GM19324 (cell line): ENCODE measurements around the gene HS3ST6.
"Not testable (repeated sequence)": the region's sequence is repeated elsewhere in the genome, so short reads cannot be mapped to it uniquely, and the experiment has no call there.

Experiments used
- ATAC-seq: cut with Tn5 transposase; IDR thresholded peaks from one replicate; pipeline ENCODE4 v1.9.1; 2021; ENCODE audit warnings: mild to moderate bottlenecking, moderate library complexity; ENCODE audit not compliant: unreplicated experiment, low FRiP score

Gene HS3ST6

GRCh38 chr16:1918351-1919326 is at the start of gene HS3ST6:
Gene HS3ST6, minus strand, starts transcription at chr16:1918415. Its CDS starts 92 bp downstream, at chr16:1918323.
- no peak for ATAC-seq

DNA sequence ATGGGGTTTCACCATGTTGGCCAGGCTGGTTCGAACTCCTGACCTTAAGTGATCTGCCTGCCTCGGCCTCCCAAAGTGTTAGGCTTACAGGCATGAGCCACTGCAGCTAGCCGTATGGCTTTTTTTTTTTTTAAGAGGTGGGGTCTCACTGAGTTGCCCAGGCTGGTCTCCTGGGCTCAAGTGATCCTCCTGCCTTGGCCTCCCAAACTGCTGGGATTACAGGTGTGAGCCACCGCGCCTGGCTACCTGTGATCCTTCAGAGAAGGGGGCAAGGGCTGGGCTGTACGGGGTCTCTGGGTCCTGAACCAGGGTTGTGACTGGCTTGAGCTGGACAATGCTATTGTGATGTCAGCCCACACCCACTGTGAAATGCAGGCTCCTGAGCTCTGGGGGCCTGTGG is 48.2 kb upstream of the HS3ST6 start, which contains the start of gene RNF151:
TSS of gene RNF151 (plus strand) at position 397 of the 400 bp plus-strand sequence. CDS start 26 bp downstream, outside the sequence.
- ATAC-seq, result no peak

GRCh38 chr16:1965396-1966001 is 47.3 kb upstream of the HS3ST6 start:
- ATAC-seq, result no peak

DNA sequence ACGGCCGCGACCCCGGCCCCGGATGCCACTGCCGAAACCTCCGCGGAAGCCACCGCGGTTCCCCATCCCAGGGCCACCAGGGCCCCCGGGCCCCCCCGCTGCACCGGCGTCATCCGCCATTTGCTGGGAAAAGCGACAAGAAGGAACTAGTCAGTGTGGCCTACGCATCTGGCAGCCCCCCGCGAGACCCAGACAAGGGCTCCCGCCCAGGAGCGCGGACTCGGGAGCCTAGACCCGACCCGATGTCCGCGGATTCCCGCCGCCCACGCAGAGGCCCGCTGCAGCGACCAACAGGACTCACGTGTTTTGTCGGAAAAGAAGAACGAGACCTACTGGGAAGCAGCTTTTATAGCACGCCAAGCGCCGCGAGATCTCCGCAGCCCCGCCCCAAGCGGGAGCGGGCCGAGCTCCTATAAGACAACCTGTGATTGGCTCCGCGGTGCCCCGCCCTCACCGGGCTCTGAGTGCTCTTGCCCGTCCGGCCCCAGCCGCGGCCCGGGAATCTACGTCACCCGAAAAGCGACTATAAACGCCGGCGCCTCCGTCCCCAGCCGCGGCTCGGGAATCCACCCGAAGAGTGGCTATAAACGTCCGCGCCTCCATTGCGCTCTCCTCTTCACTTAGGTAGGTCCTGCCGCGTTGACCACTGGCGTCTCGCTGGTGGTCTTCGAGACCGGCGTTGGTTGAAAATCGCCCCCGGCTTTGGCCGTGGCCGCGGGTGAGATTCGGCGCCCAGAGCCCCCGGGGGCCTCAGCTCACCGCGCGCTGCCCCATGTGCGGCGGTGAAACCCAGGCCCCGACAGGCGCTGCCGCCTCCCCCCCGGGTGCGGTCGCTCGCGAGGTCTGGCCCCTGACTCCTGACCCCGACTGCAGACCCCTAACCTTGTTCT is 46.5 kb upstream of the HS3ST6 start, which contains the start of gene RPS2:
TSS of gene RPS2 (minus strand) at position 321 of the 890 bp plus-strand sequence. CDS start at position 120, 201 bp downstream.
- ATAC-seq, result peak; percentile 88

DNA sequence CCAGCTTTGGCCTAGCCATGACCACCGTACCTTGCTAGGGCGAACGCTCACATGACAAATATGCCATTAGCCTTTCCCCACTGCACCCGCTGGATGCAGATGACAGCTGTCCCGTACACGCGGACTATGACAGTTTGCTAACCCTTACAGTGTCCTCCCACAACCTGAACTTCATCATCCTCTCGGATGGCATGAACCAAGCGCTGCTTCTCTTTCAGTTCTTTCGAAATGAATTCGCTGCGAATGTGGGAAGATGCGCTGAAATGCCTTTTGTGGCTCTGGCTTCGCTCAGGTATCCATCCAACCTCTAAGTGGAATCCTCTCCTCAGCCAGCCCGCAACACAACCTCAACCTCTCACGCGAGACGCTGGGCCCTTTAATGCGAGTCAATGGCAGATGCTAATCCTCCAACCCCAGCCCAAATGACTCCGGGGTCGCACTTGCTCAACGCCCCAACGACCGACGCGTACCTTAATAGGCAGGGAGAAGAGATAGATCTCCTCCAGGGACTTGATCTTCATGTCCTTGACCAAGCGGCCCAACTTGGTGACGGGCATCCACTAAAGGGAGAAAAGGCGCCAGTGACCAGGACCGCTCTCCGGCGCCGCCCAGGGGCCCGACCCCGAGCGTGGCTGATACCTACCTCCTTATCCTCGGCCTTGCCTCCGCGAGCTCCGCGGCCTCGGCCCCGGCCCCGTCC is 45.7 kb upstream of the HS3ST6 start:
- ATAC-seq, result peak; percentile 7

- ATAC-seq, result not testable (repeated sequence)
These were observed 44.2 kb upstream of the HS3ST6 start for GRCh38 chr16:1962161-1963153.

DNA sequence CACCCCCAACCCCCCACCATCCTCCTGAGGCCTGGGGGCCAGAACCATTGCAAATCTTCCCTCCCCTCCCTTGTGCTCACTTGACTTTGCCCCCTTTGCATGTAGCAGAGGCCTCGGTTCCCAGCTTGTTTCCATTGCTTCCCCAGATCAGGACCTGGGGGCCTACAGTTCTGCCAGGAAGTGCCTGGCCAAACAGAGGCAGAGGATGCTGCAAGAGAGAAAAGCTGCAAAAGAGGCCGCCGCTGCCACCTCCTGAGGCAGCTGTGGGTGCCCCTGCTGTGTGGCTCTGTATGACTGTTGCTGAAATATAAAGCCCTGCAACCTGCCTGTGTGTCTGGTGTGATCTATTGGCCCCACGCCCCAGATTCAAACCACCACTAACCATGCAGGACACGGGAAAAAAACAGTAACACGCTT is 43.4 kb upstream of the HS3ST6 start:
- ATAC-seq, result no peak

DNA sequence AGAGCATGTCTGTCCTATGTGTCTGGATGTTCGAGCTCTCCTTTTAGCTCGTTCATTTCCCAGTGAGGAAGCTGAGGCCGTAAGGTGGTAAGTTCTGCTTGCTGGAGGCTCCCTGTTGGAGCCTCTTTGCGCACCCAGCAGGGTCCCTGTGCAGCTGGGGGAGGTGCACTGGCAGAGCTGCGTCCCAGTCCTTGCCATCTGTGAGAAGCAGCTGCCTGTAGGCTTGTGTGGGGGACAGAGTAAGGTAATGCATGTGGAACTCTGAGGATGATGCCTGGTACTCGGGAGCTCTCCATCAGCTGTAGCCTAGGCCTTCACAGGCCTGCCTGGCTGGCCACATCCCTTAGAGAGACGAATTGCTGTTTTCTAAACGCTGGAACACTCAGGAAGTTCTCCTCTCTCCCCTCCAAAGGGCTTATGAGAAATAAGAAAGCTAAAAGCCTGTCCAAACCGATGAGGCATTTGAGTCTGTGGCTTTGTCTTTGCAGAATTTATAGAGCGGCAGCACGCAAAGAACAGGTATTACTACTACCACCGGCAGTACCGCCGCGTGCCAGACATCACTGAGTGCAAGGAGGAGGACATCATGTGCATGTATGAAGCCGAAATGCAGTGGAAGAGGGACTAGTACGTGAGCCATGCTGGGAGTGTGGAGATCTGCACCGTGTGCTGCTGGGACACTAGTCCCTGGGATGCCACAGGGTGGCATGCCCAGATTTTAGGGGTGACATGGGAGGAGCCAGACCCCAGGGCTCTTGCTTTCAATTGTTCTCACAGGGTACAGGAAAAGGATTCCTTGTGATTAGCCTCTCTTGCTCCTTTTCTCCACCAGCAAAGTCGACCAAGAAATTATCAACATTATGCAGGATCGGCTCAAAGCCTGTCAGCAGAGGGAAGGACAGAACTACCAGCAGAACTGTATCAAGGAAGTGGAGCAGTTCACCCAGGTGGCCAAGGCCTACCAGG is 42.7 kb upstream of the HS3ST6 start:
- no peak for ATAC-seq

DNA sequence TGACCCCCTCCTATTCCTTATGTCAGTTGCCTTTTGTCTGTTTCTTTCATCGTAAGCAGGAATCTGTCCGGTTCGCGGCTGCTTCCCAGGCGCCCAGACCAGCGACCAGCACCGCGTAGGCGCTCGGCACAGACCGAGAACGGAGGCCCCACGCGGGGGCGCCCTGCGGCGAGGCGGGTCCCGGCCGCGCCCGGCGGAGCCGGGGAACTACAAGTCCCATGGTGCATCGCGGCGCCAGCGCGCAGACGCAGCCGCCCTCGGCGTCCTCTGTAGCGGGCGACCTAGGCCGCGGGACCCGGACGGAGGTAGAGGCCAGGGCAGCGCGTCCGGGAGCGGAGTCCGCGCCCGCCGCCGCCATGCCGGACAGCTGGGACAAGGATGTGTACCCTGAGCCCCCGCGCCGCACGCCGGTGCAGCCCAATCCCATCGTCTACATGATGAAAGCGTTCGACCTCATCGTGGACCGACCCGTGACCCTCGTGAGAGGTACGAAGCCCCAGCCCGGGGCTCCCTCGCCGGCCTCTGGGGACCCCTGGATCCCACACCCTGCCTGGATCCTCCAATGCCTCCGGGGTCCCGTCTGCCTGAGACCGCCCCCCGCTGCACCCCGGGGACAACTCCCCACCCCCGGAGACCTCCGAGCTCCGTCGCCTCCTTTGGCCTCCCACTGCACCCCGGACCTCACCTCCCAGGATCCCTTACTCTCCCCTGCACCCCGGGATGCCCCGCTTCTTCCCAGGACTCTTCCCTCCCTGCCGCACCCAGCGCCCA is 41.2 kb upstream of the HS3ST6 start, which contains the start of gene NDUFB10:
TSS of gene NDUFB10 (plus strand) at position 270 of the 771 bp plus-strand sequence. CDS start at position 357, 87 bp downstream.
- ATAC-seq, result peak; percentile 73

DNA sequence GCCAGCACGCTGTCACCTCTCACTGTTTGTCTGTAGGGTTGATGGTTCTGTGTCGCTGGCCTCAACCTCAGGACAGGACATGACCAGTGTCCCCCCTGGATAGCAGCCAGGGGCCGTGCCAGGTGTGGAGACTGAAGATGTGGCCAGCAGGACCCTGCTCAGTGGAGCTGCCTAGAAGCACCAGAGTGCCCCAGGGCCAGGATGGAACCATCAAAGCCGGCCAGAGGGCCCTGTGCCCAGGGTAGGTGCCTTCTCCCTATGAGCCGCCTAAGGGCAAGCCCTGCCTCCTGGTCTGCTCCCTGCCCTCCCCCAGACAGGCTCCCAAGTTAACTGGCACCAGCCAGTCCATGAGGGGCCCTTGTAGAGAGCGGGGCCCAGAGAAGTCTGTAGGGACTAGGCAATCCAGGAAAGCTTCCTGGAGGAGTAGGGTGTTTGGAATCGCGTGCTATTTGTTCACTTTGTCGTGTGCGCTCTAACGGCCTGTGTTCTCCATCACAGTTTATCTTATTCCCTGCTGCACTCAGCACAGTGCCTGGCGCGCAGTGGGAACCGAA is 40.6 kb upstream of the HS3ST6 start:
- no peak for ATAC-seq

- not testable (repeated sequence) for ATAC-seq
These were observed 39.9 kb upstream of the HS3ST6 start for GRCh38 chr16:1958143-1958491.

DNA sequence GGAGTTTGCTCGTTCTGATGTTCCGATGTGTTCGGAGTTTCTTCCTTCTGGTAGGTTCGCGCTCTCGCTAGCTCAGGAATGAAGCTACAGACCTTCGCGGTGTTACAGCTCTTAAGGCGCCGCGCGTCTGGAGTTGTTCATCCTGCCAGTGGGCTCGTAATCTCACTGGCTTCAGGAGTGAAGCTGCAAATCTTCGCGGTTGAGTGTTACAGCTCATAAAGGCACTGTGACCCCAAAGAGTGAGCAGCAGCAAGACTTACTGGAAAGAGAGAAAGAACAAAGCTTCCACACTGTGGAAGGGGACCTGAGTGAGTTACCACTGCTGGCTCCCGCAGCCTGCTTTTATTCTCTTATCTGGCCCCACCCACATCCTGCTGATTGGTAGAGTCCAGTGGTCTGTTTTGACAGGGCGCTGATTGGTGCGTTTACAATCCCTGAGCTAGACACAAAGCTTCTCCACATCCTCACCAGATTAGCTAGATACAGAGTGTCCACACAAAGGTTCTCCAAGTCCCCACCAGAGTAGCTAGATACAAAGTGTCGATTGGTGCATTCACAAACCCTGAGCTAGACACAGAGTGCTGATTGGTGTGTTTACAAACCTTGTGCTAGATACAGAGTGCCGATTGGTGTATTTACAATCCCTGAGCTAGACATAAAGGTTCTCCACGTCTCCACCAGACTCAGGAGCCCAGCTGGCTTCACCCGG is 39.4 kb upstream of the HS3ST6 start:
- ATAC-seq, result not testable (repeated sequence)

DNA sequence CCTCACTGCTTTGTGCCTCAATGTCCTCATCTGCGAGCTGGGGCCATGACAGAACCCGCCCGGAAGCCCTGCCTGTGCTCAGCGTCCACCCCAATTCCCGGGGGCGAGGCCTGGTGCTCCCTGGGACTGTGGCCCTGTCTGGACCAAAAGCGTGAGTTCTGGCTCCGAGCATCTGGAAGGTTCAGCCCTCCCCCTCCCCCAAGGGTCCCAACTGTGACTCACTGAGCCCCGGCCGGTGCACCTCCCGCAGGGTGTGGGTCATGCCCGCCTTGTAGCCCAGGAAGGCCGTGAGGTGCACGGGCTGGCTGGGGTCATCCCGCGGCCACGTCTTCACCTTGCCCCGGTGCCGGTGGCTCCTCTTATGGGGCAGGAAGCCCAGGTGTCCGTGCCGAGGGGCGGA is 35.5 kb upstream of the HS3ST6 start:
- ATAC-seq, result no peak

- no peak for ATAC-seq
These were observed 32.3 kb upstream of the HS3ST6 start for GRCh38 chr16:1950559-1950958.

DNA sequence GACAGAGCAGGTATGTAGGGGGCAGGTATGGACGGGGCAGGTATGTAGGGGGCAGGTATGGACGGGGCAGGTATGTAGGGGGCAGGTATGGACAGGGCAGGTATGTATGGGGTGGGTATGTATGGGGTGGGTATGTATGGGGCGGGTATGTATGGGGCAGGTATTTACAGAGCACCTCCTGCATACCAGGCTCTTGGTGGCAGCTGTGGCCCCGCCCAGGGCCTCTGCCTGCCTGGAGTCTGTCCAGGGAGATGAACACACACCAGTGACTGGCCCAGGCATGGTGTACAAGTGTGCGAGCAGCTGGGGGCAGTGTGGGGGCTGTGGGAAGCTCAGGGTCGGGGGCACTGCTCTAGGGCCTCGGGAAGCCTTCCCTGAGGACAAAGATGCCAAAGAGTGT is 31.8 kb upstream of the HS3ST6 start:
- ATAC-seq, result no peak

GRCh38 chr16:1949507-1949906 is 31.3 kb upstream of the HS3ST6 start:
- ATAC-seq, result no peak
